Stimulated activated CD8-positive, alpha-beta memory T cell treated with anti-CD3 and anti-CD28 coated beads, Interleukin-2, amount 100 ng/mL, for 48 hours (primary cell): Measurements from ENCODE around the gene MLLT6.

ENCODE experiments used
- DNase-seq, 2 donors: peaks; one replicate each; pipeline ENCODE4 v3.0.0-alpha.2; 2020; ENCODE audit warnings: low read depth in 2 of 2

MLLT6 gene

GRCh38 chr17:38741921-38742410 lies 36.9 kb downstream of the MLLT6 start:
- no peak for DNase-seq

- DNase-seq = no peak
These were observed 37.6 kb downstream of the MLLT6 start for GRCh38 chr17:38742411-38743308.

GRCh38 chr17:38743556-38744171 lies 38.6 kb downstream of the MLLT6 start:
- DNase-seq = no peak

- no peak for DNase-seq
These were observed 40.5 kb downstream of the MLLT6 start for GRCh38 chr17:38745545-38745944.

GRCh38 chr17:38746004-38746848 lies 41.2 kb downstream of the MLLT6 start:
- no peak for DNase-seq

- no peak for DNase-seq
These were observed 41.9 kb downstream of the MLLT6 start for GRCh38 chr17:38746849-38747462.

GRCh38 chr17:38747463-38748148 lies 42.5 kb downstream of the MLLT6 start:
- no peak for DNase-seq

- no peak for DNase-seq
These were observed 43.2 kb downstream of the MLLT6 start, which contains the start of gene PCGF2 for GRCh38 chr17:38748149-38748891. PCGF2 (minus strand) TSS chr17:38748336; CDS start chr17:38740402, 7,934 bp downstream.

- DNase-seq = no peak
These were observed 43.8 kb downstream of the MLLT6 start for GRCh38 chr17:38748892-38749222.

- no peak for DNase-seq
These were observed 44.4 kb downstream of the MLLT6 start for GRCh38 chr17:38749223-38750043.

GRCh38 chr17:38750044-38750311 lies 44.9 kb downstream of the MLLT6 start:
- no peak for DNase-seq

GRCh38 chr17:38750312-38751121 lies 45.4 kb downstream of the MLLT6 start:
- no peak for DNase-seq

- DNase-seq = no peak
These were observed 46.2 kb downstream of the MLLT6 start for GRCh38 chr17:38751144-38751807.

- peak; percentile 69 to 82 for DNase-seq
These were observed 46.8 kb downstream of the MLLT6 start for GRCh38 chr17:38751808-38752307.

- peak; percentile 87 to 95 for DNase-seq
These were observed 47.4 kb downstream of the MLLT6 start, which contains the start of gene PSMB3 for GRCh38 chr17:38752308-38753070. PSMB3 (plus strand) TSS chr17:38752741; CDS start chr17:38752827, 86 bp downstream.

GRCh38 chr17:38753071-38753506 lies 48.0 kb downstream of the MLLT6 start:
- DNase-seq = no peak

GRCh38 chr17:38761612-38762011 lies 56.5 kb downstream of the MLLT6 start:
- no peak for DNase-seq
